SK-N-SH treated with all-trans-retinoic acid at 6 μM for 48 hours (cell line): Measurements from ENCODE around the gene AP3B1.

Experiments used
- ATAC-seq: fragments of 200-7000 bp; cut with Tn5 transposase; 3 replicates; pipeline ENCODE4 v1.9.1; 2020; ENCODE audit warnings: mild to moderate bottlenecking, moderate library complexity
- ARNTL ChIP-seq: fragments of 450-650 bp; formaldehyde crosslinking; IDR thresholded peaks from 2 replicates; pipeline ENCODE4 v1.5.0; 2020; ENCODE audit warnings: low read depth, mild to moderate bottlenecking, moderate library complexity, borderline replicate concordance
- BACH2 ChIP-seq: fragments of 250-450 bp; sonication (Bioruptor Pico); IDR thresholded peaks from 2 replicates; pipeline ENCODE4 v1.9.0; 2021; ENCODE audit warnings: mild to moderate bottlenecking, borderline replicate concordance
- CSDC2 ChIP-seq: fragments of 250-450 bp; sonication (Bioruptor Pico); IDR thresholded peaks from 2 replicates; pipeline ENCODE4 v1.5.0; 2020; ENCODE audit warnings: mild to moderate bottlenecking, moderate library complexity
- ESRRG ChIP-seq: fragments of 250-450 bp; sonication (Bioruptor Pico); IDR thresholded peaks from 2 replicates; pipeline ENCODE4 v1.6.1; 2021; ENCODE audit warnings: mild to moderate bottlenecking
- GLIS3 ChIP-seq: fragments of 250-450 bp; sonication (Bioruptor Pico); IDR thresholded peaks from 2 replicates; pipeline ENCODE4 v1.5.0; 2020; ENCODE audit warnings: mild to moderate bottlenecking, moderate library complexity
- ISL1 ChIP-seq: fragments of 250-450 bp; sonication (Bioruptor Pico); IDR thresholded peaks from 2 replicates; pipeline ENCODE4 v2.1.2; 2022; ENCODE audit warnings: mild to moderate bottlenecking, moderate library complexity
- OSR1 ChIP-seq: fragments of 250-450 bp; sonication (Bioruptor Pico); IDR thresholded peaks from 2 replicates; pipeline ENCODE4 v1.8.0; 2022; ENCODE audit warnings: moderate library complexity, mild to moderate bottlenecking, inconsistent platforms
- PATZ1 ChIP-seq: fragments of 250-450 bp; sonication (Bioruptor Pico); IDR thresholded peaks from 2 replicates; pipeline ENCODE4 v1.8.0; 2020; ENCODE audit warnings: mild to moderate bottlenecking, moderate library complexity, borderline replicate concordance
- POU6F1 ChIP-seq: fragments of 250-450 bp; sonication (Bioruptor Pico); IDR thresholded peaks from 2 replicates; pipeline ENCODE4 v1.8.0; 2021; ENCODE audit warnings: low read depth, mild to moderate bottlenecking, moderate library complexity, borderline replicate concordance
- PPARA ChIP-seq: fragments of 250-450 bp; sonication (Bioruptor Pico); IDR thresholded peaks from 2 replicates; pipeline ENCODE4 v1.5.0; 2020; ENCODE audit warnings: mild to moderate bottlenecking, borderline replicate concordance
- RARB ChIP-seq: fragments of 250-450 bp; sonication (Bioruptor Pico); IDR thresholded peaks from 2 replicates; pipeline ENCODE4 v1.8.0; 2021; ENCODE audit warnings: mild to moderate bottlenecking, moderate library complexity
- SNAI2 ChIP-seq: fragments of 250-450 bp; sonication (Bioruptor Pico); IDR thresholded peaks from 2 replicates; pipeline ENCODE4 v1.5.0; 2020; ENCODE audit warnings: mild to moderate bottlenecking, moderate library complexity
- TCF4 ChIP-seq: fragments of 250-450 bp; sonication (Bioruptor Pico); IDR thresholded peaks from 2 replicates; pipeline ENCODE4 v1.8.0; 2021; ENCODE audit warnings: mild to moderate bottlenecking, moderate library complexity, borderline replicate concordance
- TOX ChIP-seq: fragments of 250-450 bp; sonication (Bioruptor Pico); IDR thresholded peaks from 2 replicates; pipeline ENCODE4 v1.8.0; 2021; ENCODE audit warnings: mild to moderate bottlenecking, moderate library complexity, borderline replicate concordance
- ZC3H10 ChIP-seq: fragments of 250-450 bp; sonication (Bioruptor Pico); IDR thresholded peaks from 2 replicates; pipeline ENCODE4 v1.5.1; 2021; ENCODE audit warnings: mild to moderate bottlenecking, moderate library complexity
- ZFP3 ChIP-seq: fragments of 250-450 bp; sonication (Bioruptor Pico); IDR thresholded peaks from 2 replicates; pipeline ENCODE4 v1.5.0; 2020; ENCODE audit warnings: mild to moderate bottlenecking, moderate library complexity
- ZFP30 ChIP-seq: fragments of 450-650 bp; formaldehyde crosslinking; IDR thresholded peaks from 2 replicates; pipeline ENCODE4 v1.5.0; 2022; ENCODE audit warnings: mild to moderate bottlenecking, moderate library complexity
- ZNF565 ChIP-seq: fragments of 450-650 bp; formaldehyde crosslinking; conservative IDR thresholded peaks from 2 replicates; pipeline ENCODE4 v1.5.0; 2020; ENCODE audit warnings: low read depth, mild to moderate bottlenecking, moderate library complexity
- ZNF70 ChIP-seq: fragments of 450-650 bp; formaldehyde crosslinking; IDR thresholded peaks from 2 replicates; pipeline ENCODE4 v1.5.0; 2020; ENCODE audit warnings: mild to moderate bottlenecking, moderate library complexity
- ZNF8 ChIP-seq: fragments of 450-650 bp; formaldehyde crosslinking; IDR thresholded peaks from 2 replicates; pipeline ENCODE4 v1.5.0; 2020; ENCODE audit warnings: mild to moderate bottlenecking, moderate library complexity
- TF ChIP-seq, protein P1 (sequence below): fragments of 250-450 bp; sonication (Bioruptor Pico); IDR thresholded peaks from 2 replicates; pipeline ENCODE4 v1.5.1; 2021; ENCODE audit warnings: mild to moderate bottlenecking, moderate library complexity
- TF ChIP-seq, protein P2 (sequence below): fragments of 250-450 bp; sonication (Bioruptor Pico); IDR thresholded peaks from 2 replicates; pipeline ENCODE4 v1.5.1; 2020; ENCODE audit warnings: low read depth, mild to moderate bottlenecking, moderate library complexity
- TF ChIP-seq, protein P3 (sequence below): fragments of 250-450 bp; sonication (Bioruptor Pico); IDR thresholded peaks from 2 replicates; pipeline ENCODE4 v1.5.0; 2020; ENCODE audit warnings: mild to moderate bottlenecking, moderate library complexity

AP3B1 gene

DNA sequence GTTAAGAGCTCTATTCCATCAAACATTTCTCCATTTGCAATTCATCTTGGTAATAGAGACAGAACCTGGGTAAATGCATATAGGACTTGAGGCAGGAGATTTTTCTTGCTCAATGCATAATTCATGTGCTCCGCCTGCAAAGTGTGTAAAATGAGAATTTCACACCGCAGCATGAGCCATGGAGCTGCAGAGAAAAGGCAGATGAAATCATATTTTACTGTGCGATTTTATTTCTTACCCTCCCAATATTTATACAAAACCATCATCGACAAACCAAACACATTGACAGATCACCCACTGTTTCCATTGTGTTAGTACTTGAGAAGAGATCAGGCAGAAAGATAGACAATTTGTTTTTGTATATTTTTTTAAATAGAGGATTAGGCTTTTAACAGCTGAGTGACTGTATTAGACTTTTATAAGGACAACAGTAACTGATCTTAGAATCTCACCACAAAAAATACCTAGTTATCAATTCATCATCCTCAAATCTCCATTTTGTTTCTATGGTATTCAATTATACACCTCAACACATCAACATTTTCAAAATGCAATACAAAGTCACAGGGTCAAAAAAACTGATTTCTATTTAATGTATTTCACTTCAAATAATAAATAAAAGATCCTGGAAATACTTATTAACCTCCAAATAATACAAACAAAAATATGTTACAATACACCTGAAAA, 191.1 kb downstream of the AP3B1 start:
- ATAC-seq: no peak
- TF ChIP-seq POU6F1 (no peak), ARNTL (CRISPR knock-in tag) (no peak), PATZ1 (CRISPR knock-in tag) (no peak), RARB (CRISPR knock-in tag) (no peak), CSDC2 (CRISPR knock-in tag) (no peak), ESRRG (CRISPR knock-in tag) (no peak), TOX (CRISPR knock-in tag) (no peak), SNAI2 (CRISPR knock-in tag) (no peak), BACH2 (CRISPR knock-in tag) (no peak), ZNF70 (CRISPR knock-in tag) (no peak), ZFP3 (CRISPR knock-in tag) (no peak), ZFP30 (CRISPR knock-in tag) (no peak), ZC3H10 (CRISPR knock-in tag) (no peak), GLIS3 (CRISPR knock-in tag) (no peak), ISL1 (CRISPR knock-in tag) (no peak), PPARA (CRISPR knock-in tag) (no peak), OSR1 (no peak), ZNF565 (CRISPR knock-in tag) (no peak)
- TF ChIP-seq, protein P1, sequence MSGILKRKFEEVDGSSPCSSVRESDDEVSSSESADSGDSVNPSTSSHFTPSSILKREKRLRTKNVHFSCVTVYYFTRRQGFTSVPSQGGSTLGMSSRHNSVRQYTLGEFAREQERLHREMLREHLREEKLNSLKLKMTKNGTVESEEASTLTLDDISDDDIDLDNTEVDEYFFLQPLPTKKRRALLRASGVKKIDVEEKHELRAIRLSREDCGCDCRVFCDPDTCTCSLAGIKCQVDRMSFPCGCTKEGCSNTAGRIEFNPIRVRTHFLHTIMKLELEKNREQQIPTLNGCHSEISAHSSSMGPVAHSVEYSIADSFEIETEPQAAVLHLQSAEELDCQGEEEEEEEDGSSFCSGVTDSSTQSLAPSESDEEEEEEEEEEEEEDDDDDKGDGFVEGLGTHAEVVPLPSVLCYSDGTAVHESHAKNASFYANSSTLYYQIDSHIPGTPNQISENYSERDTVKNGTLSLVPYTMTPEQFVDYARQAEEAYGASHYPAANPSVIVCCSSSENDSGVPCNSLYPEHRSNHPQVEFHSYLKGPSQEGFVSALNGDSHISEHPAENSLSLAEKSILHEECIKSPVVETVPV (CRISPR knock-in tag): no peak
- TF ChIP-seq, protein P2, sequence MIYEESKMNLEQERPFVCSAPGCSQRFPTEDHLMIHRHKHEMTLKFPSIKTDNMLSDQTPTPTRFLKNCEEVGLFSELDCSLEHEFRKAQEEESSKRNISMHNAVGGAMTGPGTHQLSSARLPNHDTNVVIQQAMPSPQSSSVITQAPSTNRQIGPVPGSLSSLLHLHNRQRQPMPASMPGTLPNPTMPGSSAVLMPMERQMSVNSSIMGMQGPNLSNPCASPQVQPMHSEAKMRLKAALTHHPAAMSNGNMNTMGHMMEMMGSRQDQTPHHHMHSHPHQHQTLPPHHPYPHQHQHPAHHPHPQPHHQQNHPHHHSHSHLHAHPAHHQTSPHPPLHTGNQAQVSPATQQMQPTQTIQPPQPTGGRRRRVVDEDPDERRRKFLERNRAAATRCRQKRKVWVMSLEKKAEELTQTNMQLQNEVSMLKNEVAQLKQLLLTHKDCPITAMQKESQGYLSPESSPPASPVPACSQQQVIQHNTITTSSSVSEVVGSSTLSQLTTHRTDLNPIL (CRISPR knock-in tag): no peak
- TF ChIP-seq, all 23 proteins: peak for 0

- TF ChIP-seq ZFP30 (CRISPR knock-in tag) (no peak), TCF4 (CRISPR knock-in tag) (no peak), RARB (CRISPR knock-in tag) (no peak), BACH2 (CRISPR knock-in tag) (no peak), GLIS3 (CRISPR knock-in tag) (no peak), ZNF8 (no peak), ARNTL (CRISPR knock-in tag) (no peak), SNAI2 (CRISPR knock-in tag) (no peak), TOX (CRISPR knock-in tag) (no peak), PATZ1 (CRISPR knock-in tag) (no peak), ZC3H10 (CRISPR knock-in tag) (no peak), PPARA (CRISPR knock-in tag) (no peak)
- TF ChIP-seq, protein P2 (CRISPR knock-in tag): no peak
- TF ChIP-seq, protein P1 (CRISPR knock-in tag): no peak
- TF ChIP-seq, protein P3, sequence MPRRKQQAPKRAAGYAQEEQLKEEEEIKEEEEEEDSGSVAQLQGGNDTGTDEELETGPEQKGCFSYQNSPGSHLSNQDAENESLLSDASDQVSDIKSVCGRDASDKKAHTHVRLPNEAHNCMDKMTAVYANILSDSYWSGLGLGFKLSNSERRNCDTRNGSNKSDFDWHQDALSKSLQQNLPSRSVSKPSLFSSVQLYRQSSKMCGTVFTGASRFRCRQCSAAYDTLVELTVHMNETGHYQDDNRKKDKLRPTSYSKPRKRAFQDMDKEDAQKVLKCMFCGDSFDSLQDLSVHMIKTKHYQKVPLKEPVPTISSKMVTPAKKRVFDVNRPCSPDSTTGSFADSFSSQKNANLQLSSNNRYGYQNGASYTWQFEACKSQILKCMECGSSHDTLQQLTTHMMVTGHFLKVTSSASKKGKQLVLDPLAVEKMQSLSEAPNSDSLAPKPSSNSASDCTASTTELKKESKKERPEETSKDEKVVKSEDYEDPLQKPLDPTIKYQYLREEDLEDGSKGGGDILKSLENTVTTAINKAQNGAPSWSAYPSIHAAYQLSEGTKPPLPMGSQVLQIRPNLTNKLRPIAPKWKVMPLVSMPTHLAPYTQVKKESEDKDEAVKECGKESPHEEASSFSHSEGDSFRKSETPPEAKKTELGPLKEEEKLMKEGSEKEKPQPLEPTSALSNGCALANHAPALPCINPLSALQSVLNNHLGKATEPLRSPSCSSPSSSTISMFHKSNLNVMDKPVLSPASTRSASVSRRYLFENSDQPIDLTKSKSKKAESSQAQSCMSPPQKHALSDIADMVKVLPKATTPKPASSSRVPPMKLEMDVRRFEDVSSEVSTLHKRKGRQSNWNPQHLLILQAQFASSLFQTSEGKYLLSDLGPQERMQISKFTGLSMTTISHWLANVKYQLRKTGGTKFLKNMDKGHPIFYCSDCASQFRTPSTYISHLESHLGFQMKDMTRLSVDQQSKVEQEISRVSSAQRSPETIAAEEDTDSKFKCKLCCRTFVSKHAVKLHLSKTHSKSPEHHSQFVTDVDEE: no peak
- no peak for ATAC-seq
Measured at GRCh38 chr5:78102500-78102899, 192.0 kb downstream of the AP3B1 start.
